Stimulated activated CD4-positive, alpha-beta T cell treated with anti-CD3 and anti-CD28 coated beads, Interleukin-12 subunit alpha, Interleukin-12 subunit beta, amount 100 ng/mL, for 24 hours (primary cell): ENCODE results near the gene KRTAP10-5.
"Not testable (repeated sequence)": the region's sequence is repeated elsewhere in the genome, so short reads cannot be mapped to it uniquely, and the experiment has no call there.

ENCODE experiments used
- DNase-seq, 2 experiments: peaks; one replicate each; pipeline ENCODE4 v3.0.0-alpha.2; 2020; ENCODE audit warnings: low read depth in 2 of 2

KRTAP10-5 gene

DNA sequence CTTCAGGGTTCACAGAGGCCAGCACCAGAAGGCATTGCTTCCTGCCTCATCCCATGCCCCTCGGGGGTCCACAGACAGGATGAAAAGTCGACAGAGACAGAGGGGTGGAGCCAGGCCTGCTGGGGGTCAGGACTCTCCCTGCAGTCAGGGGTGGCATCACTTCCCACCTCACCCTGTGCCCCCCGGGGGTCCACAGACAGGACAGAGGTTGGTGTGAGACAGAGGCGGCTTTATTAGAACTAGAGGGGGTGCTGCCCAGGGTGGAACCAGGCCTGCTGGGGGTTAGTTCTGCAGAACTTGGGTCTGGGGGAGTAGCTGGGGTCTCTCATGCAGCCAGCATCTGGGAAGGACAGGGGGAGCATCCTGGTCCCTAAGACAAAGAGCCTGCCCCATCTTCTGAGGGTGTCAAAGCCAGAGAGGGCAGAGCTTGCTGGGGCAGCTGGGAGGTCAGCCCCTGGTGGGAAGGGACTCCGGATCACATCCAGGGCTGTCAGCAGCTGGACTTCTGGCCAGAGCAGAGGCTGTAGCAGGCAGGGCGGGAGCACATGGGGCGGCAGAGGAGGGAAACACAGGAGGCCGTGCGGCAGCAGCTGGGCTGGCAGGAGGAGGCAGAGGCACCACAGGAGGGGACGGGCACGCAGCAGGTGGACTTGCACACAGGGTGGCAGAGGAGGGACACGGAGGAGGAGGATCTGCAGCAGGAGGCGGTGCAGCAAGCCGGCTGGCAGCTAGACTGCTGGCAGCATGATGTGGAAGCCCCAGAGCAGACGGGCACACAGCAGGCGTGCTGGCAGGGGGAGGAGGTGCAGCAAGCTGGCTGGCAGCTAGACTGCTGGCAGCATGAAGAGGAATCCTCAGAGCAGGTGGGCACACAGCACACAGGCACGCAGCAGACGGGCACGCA is 10.7 kb upstream of the KRTAP10-5 start:
- DNase-seq = not testable (repeated sequence)

DNA sequence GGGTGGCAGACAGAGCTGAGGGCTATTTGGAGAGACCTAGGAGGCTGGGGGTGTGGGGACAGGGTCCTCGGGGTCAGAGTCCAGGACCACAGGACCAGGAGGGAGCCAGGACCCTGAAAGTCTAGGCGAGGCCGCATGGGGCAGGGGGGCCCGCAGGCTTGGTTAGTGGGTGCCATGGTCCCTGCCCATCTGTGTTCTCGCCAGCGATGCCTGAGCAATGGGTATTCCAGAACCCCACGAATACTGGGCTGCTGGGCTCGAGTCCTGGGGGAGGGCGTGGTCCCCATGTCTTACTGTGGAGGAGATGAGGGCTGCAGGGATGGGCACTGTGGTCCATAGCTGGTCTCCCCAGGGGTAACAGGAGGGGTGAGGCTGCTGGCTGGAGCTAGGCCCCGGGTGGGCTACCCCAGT is 9.9 kb upstream of the KRTAP10-5 start:
- no peak for DNase-seq

DNA sequence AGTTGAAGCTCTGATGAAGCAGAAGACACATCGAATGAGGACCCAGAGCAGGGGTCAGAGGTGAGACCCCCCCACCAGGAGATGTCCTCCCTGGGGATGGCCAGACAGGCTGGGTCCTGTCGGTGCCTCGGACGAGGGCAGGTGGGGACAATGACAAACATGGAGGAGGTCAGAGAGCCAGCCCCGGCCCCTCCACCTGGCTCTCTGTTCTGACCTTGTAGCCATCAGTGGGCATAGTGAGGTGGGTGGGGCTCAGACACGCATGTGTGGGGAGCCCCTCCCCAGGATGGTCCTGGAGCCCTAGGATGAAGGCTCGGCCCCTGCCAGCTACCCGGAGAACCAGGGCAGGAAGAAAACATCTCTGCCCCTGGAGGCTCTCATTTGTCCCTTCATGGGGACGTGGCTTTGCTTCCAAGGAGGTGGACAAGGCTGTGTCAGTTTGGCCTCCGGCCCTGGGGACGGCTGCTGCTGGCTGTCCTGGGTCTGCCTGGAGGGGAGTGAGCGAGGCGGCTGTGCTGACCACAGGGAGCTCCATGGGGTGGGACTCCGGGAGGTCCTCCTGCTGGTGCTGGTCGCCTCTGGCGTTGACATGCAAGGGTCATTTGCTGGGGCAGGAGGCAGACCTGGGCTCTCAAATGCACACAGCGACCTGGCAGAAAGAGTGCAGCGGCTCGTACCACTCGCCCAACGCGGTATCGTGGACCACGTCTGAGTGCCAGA is 9.3 kb upstream of the KRTAP10-5 start:
- no peak for DNase-seq

DNA sequence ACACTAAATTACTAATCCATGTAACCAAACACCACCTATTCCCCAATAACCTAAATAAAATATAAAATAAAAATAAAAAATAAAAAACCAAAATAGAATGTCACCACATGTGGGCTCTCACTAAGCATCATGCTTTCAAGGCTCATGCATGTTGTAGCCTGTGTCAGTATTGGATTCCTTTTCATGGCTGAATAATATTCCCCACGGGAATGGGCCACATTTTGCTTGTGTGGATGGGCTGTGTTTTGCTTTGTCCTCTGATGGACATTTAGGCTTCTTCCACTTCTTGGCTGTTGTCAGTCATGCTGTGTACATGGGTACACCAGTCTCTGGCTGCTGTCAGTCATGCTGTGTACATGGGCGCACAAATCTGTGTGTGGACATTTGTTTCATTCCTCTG is 8.7 kb upstream of the KRTAP10-5 start:
- DNase-seq = no peak

DNA sequence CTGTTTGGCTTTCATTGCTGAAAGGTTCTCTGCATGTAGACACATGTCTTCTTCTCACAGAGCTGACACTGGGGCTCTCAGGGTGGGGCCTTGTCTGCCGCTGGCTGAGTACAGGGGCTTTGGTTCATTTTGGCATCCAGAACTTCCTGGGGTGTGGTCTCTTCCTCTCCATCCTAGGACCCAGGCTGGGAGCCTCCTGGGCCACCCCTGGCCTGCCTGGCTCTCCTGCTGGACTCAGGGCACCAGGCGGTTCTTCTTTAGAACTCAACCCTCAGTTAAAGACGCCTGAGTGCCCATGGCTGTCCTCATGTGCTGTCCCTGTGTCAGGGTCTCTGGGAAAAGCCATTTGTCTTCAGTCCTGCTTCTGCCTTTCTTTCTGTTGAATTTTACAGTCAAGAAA is 5.5 kb upstream of the KRTAP10-5 start:
- no peak for DNase-seq

DNA sequence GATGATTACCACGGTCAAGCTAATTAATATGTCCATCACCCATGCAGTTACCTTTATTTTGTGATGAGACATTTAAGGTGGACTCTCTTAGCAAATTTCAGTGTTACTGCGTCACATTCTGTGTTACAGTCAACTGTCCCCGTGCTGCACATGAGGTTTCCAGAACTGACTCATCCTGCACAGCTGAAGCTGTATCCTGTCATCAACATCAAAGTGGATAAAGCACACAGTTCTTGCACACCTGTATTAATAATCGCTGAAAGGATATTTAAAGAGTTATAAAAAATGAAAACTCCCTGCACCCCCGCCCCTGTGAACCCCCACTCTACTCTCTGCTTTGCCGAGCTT is 3.4 kb upstream of the KRTAP10-5 start:
- no peak for DNase-seq

DNA sequence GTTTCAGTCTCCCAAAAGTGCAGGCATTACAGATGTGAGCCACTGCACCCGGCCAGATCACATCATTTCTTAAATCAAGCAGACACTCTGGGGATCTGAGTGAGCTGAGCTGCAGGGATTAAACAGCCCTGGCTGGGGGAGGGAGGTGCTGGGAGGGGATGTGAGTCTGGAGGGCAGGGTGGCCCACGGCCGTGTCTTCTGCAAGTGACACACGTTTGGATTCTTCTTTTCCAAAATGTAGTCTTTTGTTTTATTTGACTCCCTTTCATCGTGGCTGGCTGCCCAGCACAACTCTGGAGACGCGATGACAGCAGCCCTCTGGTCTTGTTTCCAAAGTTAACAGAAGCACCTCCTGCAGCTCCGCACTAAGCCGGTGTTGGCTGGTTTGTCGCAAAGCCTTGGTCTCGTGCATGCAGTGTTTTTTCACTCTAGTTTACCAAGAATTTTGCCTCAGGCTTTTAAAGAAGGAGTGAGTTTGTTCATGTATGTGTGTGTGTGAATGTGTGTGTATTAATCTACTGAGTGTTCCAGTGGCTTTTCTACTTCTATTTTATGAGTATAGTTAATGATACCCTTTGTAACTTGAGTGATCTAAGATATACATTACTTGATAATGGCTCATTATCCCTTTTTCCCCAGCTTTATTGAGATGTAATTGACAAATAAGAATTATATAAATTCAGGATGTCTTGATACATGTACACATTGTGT is 2.8 kb upstream of the KRTAP10-5 start:
- no peak for DNase-seq

DNA sequence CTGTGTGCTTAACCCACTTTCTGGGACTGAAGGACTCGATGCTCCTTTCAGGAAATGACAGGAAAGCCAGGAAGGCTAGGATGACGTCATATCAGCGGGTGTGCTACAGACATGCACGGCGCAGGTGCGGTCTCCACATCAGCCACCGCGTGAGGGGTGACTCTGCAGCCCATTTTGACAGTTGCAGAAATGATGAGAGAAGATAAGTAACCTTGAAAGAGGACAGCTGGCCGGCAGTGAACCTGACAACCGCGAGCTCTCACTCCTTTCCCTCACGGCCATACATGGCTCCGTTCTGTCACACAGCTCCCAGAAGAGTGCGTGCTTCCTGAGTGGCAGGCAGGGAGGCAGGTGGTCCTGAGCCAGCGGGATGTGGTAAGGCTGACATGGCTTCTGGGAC is 1.7 kb upstream of the KRTAP10-5 start:
- DNase-seq = no peak

DNA sequence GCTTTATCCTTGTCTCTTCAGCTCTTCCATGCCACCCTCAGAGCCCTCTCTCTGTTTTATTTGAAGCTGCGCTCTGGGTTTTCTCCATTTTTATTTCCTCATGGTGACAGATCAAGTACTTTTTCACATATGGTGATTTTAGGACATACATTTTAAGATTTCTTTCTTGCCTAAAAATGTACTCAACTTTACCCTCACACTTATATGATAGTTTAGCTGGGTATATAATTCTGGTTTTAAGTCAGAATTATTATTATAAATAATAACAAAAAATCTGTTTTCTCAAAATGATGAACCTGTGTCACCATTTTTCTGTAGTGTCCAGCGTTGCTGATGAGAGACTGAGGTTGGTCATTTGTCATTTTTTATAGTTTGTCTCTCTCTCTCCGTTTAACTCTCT is 754 bp upstream of the KRTAP10-5 start:
- no peak for DNase-seq

DNA sequence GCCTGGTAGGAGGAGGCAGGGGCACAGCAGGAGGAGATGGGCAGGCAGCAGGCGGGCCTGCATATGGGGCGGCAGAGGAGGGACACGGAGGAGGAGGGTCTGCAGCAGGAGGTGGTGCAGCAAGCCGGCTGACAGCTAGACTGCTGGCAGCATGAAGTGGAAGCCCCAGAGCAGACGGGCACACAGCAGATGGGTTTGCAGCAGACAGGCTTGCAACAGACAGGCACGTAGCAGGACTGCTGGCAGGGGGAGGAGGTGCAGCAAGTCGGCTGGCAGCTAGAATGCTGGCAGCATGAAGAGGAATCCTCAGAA is 615 bp downstream of the KRTAP10-5 start:
- no peak for DNase-seq

DNA sequence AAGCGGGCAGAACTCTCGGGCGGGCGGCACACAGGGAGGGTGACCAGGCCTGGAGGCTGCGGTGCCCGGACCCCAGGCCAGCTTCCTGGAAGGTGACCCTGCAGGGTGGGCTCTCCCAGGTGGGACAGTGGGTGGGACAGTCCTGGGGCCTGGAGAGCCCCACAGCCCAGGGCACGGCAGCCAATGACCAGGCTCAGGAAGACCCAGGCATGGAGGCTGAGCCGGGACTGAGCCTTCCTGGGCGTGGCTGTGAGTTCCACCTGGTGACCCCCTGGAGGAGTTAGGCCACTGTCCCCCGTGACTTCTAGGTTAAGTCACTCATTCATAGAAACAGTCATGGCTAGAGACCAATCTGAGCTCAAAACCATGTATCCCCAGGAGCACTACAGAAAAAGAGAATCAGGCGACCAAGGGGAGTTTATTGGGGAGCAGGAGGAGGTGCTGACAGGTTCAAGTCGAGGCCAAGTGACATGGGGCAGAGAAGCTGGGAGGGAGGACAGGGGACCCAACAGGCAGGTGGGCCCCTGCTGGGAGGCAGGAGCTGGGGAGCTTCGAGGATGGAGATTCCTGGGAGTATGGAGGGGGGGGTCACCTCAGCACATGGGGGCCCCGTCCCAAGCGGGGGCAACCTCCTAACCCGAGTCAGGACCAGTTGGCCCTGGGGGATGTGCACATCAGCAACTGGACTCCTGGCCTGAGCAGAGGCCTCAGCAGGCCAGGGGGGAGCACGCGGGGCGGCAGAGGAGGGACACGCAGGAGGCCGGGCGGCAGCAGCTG is 1.2 kb downstream of the KRTAP10-5 start:
- DNase-seq = no peak

DNA sequence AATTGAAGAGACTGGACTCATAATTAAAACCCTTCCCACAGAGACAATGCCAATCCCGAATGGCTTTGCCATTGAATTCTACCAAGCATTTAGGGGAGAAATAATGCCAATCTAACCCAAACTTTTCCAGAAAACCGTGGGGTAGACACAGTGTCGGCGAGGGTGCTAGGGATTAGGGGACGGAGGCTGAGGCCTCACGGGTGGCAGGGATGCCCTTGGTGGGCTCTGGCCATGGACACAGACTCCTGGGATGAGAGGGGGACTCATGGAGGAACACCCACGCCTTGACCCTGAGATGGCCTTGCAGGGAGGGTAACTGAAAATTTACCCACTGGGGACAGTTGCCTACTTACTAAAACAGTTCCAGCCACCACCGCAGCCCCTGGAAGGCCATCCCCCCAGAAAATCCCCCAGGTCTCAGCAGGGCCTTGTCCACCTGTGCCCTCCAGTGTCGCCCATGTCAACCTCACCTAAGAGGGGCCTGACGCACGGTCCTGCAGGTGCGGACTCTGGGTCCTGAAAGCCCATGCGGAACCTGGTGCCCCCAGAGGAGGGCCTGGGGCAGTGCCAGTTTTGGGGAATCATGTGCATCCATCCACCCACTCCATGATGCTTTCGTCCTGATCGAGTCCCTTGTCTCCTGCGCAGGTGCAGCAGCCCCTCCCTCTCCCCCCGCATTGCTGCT is 1.9 kb downstream of the KRTAP10-5 start:
- no peak for DNase-seq

DNA sequence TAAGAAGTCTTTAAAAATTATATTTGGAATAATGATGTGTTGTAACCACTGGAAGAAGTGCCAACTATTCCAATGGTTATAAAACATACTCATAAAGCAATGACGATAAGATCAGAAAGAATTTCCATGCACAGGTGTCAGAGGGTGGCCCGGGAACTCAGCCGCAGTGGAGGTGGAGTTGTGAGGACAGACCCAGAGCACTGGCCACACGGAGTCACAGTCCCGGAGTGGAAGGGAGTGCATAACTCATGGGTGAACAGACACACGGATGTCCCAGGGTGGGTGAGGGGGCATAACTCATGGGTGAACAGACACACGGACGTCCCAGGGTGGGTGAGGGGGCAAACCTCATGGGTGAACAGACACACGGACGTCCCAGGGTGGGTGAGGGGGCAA is 4.4 kb downstream of the KRTAP10-5 start:
- DNase-seq = no peak

DNA sequence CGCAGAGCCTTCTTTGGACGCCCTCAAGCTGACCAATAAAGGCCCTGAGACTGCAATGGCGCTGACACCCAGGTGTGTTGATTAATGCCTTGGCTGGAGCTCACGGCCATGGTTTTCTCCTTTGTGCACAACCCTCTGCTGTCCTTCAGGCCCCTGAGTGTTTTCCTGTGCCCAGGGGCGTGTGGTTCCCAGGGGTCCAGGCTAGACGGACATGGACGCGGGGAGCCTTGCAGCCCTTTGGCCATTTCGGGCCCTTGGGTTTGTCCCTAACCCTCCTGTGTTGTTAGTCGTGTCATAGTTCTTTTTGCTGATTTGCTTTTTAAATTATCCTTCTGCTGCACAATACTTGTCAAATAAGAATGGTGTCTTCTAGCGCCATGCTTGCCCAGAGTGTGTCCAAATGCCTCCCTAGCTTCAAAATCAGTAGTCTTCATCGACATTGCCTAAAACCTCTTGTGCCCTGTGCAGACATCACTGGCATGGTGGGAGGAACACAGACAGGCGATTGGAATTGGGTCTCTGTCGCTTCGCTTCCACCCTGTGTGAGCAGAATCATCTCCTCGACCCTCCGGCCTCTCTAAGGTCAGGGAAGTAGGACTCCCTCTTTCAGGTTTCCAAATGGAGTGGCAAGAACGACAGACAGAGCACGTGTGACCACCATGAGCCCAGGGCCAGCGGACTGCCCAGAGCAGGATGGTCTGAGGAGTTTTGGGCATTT is 4.9 kb downstream of the KRTAP10-5 start:
- no peak for DNase-seq

DNA sequence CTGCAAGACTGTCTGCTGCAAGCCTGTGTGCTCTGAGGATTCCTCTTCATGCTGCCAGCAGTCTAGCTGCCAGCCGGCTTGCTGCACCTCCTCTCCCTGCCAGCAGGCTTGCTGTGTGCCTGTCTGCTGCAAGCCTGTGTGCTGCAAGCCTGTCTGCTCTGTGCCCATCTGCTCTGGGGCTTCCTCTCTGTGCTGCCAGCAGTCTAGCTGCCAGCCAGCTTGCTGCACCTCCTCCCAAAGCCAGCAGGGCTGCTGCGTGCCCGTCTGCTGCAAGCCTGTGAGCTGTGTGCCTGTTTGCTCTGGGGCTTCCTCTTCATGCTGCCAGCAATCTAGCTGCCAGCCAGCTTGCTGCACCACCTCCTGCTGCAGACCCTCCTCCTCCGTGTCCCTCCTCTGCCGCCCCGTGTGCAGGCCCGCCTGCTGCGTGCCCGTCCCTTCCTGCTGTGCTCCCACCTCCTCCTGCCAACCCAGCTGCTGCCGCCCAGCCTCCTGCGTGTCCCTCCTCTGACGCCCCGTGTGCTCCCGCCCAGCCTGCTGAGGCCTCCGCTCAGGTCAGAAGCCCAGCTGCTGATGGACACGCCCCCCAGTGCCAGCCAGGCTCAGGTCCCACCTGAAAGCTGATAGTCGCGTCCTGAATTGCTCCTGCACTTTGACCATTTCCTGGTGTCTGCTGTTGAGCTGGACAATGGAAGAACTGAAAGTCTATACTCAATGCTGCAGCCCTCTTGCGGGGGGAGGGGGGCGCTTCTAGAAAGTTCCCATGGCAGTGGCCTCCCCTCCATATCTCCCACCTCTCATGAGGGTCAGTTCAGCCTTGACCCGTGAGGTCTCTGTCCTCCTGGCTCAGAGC is 5.7 kb downstream of the KRTAP10-5 start:
- DNase-seq = no peak

DNA sequence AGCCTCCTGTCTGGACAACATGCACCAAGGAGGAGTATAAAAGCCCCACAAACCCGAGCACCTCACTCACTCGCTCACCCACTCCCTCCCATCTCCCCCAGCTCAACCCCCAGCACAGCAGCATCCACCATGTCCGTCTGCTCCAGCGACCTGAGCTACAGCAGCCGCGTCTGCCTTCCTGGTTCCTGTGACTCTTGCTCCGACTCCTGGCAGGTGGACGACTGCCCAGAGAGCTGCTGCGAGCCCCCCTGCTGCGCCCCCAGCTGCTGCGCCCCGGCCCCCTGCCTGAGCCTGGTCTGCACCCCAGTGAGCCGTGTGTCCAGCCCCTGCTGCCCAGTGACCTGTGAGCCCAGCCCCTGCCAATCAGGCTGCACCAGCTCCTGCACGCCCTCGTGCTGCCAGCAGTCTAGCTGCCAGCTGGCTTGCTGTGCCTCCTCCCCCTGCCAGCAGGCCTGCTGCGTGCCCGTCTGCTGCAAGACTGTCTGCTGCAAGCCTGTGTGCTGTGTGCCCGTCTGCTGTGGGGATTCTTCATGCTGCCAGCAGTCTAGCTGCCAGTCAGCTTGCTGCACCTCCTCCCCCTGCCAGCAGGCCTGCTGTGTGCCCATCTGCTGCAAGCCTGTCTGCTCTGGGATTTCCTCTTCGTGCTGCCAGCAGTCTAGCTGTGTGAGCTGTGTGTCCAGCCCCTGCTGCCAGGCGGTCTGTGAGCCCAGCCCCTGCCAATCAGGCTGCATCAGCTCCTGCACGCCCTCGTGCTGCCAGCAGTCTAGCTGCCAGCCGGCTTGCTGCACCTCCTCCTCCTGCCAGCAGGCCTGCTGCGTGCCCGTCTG is 6.6 kb downstream of the KRTAP10-5 start, which contains the start of gene KRTAP10-4:
Gene KRTAP10-4 (plus strand): TSS at position 100 of the 827 bp plus-strand sequence. CDS start 30 bp downstream, at position 130.
- not testable (repeated sequence) for DNase-seq

DNA sequence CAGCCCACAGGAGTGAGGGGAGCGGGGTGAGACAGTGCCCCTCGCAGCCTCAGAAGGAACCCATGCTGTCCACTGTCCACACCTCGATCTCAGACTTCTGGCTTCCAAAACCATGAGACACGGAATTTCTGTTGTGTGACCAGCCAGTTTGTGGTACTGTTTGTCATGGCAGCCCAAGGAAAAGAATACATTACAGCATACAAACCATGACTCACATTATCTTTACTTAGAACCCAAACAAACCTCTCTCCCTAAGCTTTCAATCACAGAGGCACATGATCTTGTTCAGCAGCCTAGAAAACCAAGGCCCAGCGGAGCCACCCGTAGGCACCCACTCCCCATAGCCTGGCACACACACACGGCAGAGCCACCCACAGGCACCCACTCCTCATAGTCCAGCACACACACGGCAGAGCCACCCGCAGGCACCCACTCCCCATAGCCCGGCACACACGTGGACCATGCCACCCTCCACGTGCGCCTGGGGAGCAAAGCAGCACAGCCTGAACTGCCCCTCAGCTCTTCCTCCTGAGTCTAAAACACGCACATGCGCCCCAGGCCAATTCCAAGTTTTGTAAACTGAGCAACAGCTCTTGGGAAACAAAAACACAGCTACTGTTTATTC is 7.3 kb downstream of the KRTAP10-5 start:
- DNase-seq = no peak
